Mesendoderm (in vitro differentiated cells): ENCODE data around the gene PIGQ.

ENCODE experiments used
- DNase-seq: peaks from one replicate; pipeline ENCODE4 v3.0.0; 2013
- H2AK5ac ChIP-seq: 2 replicates; pipeline ENCODE4 v1.6.1; 2013; ENCODE audit warnings: low read length, inconsistent platforms
- H2BK120ac ChIP-seq: 2 replicates; pipeline ENCODE4 v1.6.1; 2013; ENCODE audit warnings: low read depth, mild to moderate bottlenecking, low read length, moderate library complexity, mixed read lengths
- H2BK15ac ChIP-seq: replicated peaks from 2 replicates; pipeline ENCODE4 v1.6.1; 2013; ENCODE audit warnings: low read depth, mild to moderate bottlenecking, moderate library complexity
- H2BK5ac ChIP-seq: 2 replicates; pipeline ENCODE4 v1.6.1; 2013; ENCODE audit warnings: low read length, inconsistent platforms
- H3K18ac ChIP-seq: 2 replicates; pipeline ENCODE4 v1.6.1; 2013; ENCODE audit warnings: mild to moderate bottlenecking, low read length, mixed read lengths
- H3K23ac ChIP-seq: one replicate; pipeline ENCODE4 v1.6.1; 2013; ENCODE audit warnings: low read length
- H3K27ac ChIP-seq: 2 replicates; pipeline ENCODE4 v1.5.1; 2013; ENCODE audit warnings: low read depth, mild to moderate bottlenecking, inconsistent platforms, low read length, moderate library complexity
- H3K27me3 ChIP-seq: 2 replicates; pipeline ENCODE4 v1.6.1; 2013; ENCODE audit warnings: low read length, control low read depth, mild to moderate bottlenecking, inconsistent platforms; ENCODE audit not compliant: insufficient read depth, poor library complexity
- H3K36me3 ChIP-seq: 2 replicates; pipeline ENCODE4 v1.6.1; 2013; ENCODE audit warnings: low read length, inconsistent platforms; ENCODE audit not compliant: control insufficient read depth, insufficient read depth
- H3K4ac ChIP-seq: one replicate; pipeline ENCODE4 v1.6.1; 2013; ENCODE audit warnings: low read depth, mild to moderate bottlenecking, low read length, moderate library complexity
- H3K4me1 ChIP-seq: 2 replicates; pipeline ENCODE4 v1.6.1; 2013; ENCODE audit warnings: low read depth, low read length, inconsistent platforms; ENCODE audit not compliant: control insufficient read depth
- H3K4me2 ChIP-seq: 2 replicates; pipeline ENCODE4 v1.6.1; 2013; ENCODE audit warnings: low read length
- H3K4me3 ChIP-seq: 2 replicates; pipeline ENCODE4 v1.5.1; 2013; ENCODE audit warnings: mild to moderate bottlenecking, low read length
- H3K56ac ChIP-seq: one replicate; pipeline ENCODE4 v1.6.1; 2013; ENCODE audit warnings: low read length
- H3K79me1 ChIP-seq: 2 replicates; pipeline ENCODE4 v1.6.1; 2013; ENCODE audit warnings: low read length, inconsistent platforms
- H3K79me2 ChIP-seq: 2 replicates; pipeline ENCODE4 v1.6.1; 2013; ENCODE audit warnings: mild to moderate bottlenecking, low read length; ENCODE audit not compliant: control insufficient read depth, insufficient read depth
- H3K9ac ChIP-seq: 2 replicates; pipeline ENCODE4 v1.6.1; 2013; ENCODE audit warnings: low read length, inconsistent platforms
- H4K5ac ChIP-seq: one replicate; pipeline ENCODE4 v1.6.1; 2013; ENCODE audit warnings: low read length
- H4K8ac ChIP-seq: one replicate; pipeline ENCODE4 v1.6.1; 2013; ENCODE audit warnings: low read depth, mild to moderate bottlenecking, control low read depth, low read length, moderate library complexity
- WGBS: extraction: QIAGEN DNeasy Blood & Tissue Kit; methylation state at CpG from one replicate; pipeline ENCODE4 v1.1.7; 2013; ENCODE audit warnings: low lambda C conversion rate, missing lambda C conversion rate; ENCODE audit not compliant: insufficient coverage; ENCODE audit errors: extremely low coverage; 5-methylcytosine and 5-hydroxymethylcytosine counted together

Gene PIGQ

DNA sequence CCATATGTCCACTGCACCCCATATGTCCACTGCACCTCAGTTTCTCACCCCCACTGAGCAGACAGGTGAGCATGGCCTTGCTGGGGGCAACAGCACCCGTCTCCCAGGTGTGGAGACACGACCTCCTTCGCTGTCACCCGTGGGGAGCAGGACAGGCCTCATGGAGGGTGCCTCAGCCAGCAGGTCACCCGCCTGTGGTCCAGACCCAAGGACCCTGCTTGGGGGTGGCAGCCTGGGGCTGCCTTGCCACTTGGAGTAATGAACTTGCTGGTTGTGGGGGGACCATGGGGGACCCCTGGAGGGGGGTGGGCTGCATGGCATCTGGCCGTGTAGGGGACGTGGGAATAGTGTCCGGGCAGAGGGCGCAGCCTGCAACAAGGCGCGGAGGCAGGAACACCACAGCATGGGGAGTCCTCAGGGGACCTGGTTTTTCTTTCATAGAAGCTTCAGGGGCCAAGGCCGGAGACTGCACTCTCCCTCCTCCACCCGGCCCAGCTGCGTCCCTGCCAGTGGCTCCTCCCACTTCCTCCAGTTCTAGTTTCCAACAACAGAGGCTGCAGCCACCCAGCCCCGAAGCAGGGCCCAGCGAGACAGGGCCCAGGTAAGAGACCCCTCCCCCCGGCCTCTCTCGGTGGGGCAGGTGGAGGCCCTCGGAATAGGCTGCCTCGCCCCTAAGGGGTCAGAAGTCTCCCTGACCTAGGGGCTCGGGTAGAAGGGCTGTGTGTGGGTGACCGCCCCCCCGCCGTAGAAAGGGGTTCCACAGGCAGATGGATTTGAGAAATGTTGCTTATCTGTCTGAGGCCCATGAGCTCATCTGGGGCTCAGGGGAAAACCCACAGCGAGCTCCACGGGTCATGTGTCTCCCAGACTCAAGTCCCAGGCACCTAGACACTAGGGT is 3.0 kb upstream of the PIGQ start, which contains the start of gene NHLRC4:
Gene NHLRC4 (plus strand): TSS at position 531 of the 898 bp plus-strand sequence. CDS start 1,043 bp downstream, outside the sequence.
- H3K9ac ChIP-seq, result peak within 1 kb of the TSS; percentile 1
- H3K79me2 ChIP-seq, result peaks cover 6% of the 10 kb centered on the region
- no peak within 1 kb of the TSS for H4K8ac ChIP-seq
- H3K4ac ChIP-seq, result peak within 1 kb of the TSS; percentile 29
- no peak within 1 kb of the TSS for H2BK120ac ChIP-seq
- H3K56ac ChIP-seq, result peak within 1 kb of the TSS; percentile 56
- no peak within 1 kb of the TSS for H3K4me3 ChIP-seq
- no peaks in the 10 kb centered on the region for H3K36me3 ChIP-seq
- no peak within 1 kb of the TSS for H4K5ac ChIP-seq
- no peak within 1 kb of the TSS for H3K18ac ChIP-seq
- no peak within 1 kb of the TSS for H2BK5ac ChIP-seq
- H3K23ac ChIP-seq, result no peak within 1 kb of the TSS
- no peak within 1 kb of the TSS for H2BK15ac ChIP-seq
- no peak within 1 kb of the TSS for H3K4me2 ChIP-seq
- peaks cover 1% of the 10 kb centered on the region for H3K79me1 ChIP-seq
- H2AK5ac ChIP-seq, result no peak within 1 kb of the TSS
- H3K4me1 ChIP-seq, result peaks cover 4% of the 10 kb centered on the region
- WGBS, result no CpG with 5 or more reads among the region's 26 CpGs
- H3K27me3 ChIP-seq, result no peaks in the 10 kb centered on the region
- peak; percentile 76 for DNase-seq
- no peak within 1 kb of the TSS for H3K27ac ChIP-seq

DNA sequence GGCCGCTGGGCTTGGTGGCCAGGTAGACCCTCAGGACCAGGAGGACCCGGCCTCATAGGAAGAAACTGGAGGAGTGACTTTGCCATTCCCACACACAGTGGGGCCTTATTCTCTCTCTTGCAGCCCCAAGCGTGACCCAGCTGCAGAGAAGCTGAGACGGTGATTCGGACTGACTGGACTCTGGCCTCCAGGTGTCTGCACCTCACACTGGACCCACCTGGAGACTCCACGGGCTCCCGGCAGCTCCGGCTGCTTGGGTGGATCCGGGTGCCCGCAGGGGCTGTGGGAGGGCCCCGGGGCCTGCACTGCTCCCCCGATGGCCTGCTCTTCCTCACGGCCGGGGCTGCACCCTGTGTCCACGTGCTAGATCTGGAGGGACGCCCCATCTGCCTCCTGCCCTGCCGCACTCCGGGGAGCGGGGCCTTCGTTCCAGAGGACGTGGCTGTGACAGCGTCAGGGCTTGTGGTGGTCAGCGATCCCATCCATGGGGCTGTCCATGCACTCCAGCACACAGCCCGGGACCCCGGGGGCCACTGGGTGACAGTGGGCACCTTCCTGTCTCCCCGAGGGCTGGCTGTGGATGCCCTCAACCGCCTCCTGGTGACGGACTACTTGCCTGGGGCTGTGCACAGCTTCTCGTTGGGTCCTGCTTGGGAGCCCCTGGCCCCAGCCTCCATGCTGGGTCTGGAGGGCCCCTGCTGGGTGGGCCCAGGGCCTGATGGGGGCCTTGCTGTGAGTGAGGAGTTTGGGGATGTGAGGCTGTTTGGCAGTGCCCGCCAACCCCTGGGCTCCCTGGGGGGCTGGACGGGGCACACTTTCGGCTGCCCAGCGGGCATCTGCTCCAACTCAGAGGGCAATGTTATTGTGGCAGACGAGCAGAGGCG is 2.2 kb upstream of the PIGQ start:
- no peak overlapping the region for H3K56ac ChIP-seq
- no peak overlapping the region for H2BK120ac ChIP-seq
- no peak overlapping the region for H4K8ac ChIP-seq
- H3K9ac ChIP-seq, result no peak overlapping the region
- H3K79me2 ChIP-seq, result peaks cover 6% of the 10 kb centered on the region
- H3K23ac ChIP-seq, result no peak overlapping the region
- H3K4me1 ChIP-seq, result peaks cover 4% of the 10 kb centered on the region
- no peaks in the 10 kb centered on the region for H3K36me3 ChIP-seq
- no peak overlapping the region for H3K4me2 ChIP-seq
- H3K27me3 ChIP-seq, result no peaks in the 10 kb centered on the region
- H2BK5ac ChIP-seq, result no peak overlapping the region
- H3K4ac ChIP-seq, result no peak overlapping the region
- H3K18ac ChIP-seq, result no peak overlapping the region
- no CpG with 5 or more reads among the region's 35 CpGs for WGBS
- no peak overlapping the region for H4K5ac ChIP-seq
- H3K27ac ChIP-seq, result no peak overlapping the region
- H3K4me3 ChIP-seq, result no peak overlapping the region
- DNase-seq, result no peak
- no peak overlapping the region for H2AK5ac ChIP-seq
- peaks cover 4% of the 10 kb centered on the region for H3K79me1 ChIP-seq
- H2BK15ac ChIP-seq, result no peak overlapping the region

DNA sequence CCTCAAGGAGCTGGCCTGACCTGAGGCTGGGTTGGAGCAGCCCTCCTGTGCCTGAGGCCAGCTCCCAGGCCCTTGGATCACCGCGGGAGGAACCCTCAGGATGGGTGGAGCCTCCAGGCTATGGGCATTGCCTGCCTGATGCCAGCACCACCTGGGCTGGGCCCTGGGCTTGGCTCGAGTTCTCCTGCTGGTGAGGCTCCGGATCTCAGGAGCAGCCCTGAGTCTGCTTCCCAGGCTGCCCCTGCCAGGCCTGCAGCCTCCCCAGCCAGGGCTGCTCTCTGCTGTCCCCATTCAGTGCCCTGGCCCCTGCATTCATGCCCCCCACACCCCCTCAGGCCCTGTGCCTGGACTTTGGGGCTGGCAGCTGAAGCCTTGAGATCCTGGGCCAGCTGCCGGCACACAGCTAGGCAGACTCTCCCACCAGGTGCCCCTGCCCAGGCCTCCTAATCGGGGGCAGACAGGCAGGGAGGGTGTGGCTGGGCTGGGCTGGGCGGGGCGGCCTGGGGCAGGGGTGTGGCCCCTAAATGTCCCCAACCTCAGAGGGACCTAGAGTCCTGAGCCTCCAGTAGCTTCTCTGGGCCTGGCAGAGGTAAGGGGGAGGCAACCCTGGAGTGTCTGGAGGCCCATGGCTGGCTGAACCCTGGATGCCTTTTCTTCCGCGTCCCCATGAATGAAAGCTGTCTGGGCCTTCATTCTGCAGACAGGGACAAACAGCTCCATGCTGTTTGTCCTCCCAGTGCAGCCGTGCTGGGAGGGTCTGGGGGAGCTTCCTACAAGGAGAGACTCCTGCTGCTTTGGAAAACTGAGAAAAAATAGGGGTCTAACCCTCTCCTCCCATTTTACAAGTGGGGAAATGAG is 1.1 kb upstream of the PIGQ start:
- no peak overlapping the region for H2BK15ac ChIP-seq
- H3K18ac ChIP-seq, result no peak overlapping the region
- no CpG with 5 or more reads among the region's 11 CpGs for WGBS
- peak overlapping the region; percentile 55 for H3K4me2 ChIP-seq
- H3K79me1 ChIP-seq, result peaks cover 4% of the 10 kb centered on the region
- DNase-seq, result no peak
- peak overlapping the region; percentile 79 for H3K9ac ChIP-seq
- H4K5ac ChIP-seq, result no peak overlapping the region
- H3K27me3 ChIP-seq, result no peaks in the 10 kb centered on the region
- peaks cover 4% of the 10 kb centered on the region for H3K4me1 ChIP-seq
- H3K4ac ChIP-seq, result no peak overlapping the region
- H3K23ac ChIP-seq, result no peak overlapping the region
- no peak overlapping the region for H2AK5ac ChIP-seq
- H3K79me2 ChIP-seq, result peaks cover 6% of the 10 kb centered on the region
- no peak overlapping the region for H3K27ac ChIP-seq
- no peaks in the 10 kb centered on the region for H3K36me3 ChIP-seq
- peak overlapping the region; percentile 30 for H4K8ac ChIP-seq
- H2BK120ac ChIP-seq, result no peak overlapping the region
- peak overlapping the region; percentile 91 for H3K56ac ChIP-seq
- H3K4me3 ChIP-seq, result no peak overlapping the region
- no peak overlapping the region for H2BK5ac ChIP-seq

DNA sequence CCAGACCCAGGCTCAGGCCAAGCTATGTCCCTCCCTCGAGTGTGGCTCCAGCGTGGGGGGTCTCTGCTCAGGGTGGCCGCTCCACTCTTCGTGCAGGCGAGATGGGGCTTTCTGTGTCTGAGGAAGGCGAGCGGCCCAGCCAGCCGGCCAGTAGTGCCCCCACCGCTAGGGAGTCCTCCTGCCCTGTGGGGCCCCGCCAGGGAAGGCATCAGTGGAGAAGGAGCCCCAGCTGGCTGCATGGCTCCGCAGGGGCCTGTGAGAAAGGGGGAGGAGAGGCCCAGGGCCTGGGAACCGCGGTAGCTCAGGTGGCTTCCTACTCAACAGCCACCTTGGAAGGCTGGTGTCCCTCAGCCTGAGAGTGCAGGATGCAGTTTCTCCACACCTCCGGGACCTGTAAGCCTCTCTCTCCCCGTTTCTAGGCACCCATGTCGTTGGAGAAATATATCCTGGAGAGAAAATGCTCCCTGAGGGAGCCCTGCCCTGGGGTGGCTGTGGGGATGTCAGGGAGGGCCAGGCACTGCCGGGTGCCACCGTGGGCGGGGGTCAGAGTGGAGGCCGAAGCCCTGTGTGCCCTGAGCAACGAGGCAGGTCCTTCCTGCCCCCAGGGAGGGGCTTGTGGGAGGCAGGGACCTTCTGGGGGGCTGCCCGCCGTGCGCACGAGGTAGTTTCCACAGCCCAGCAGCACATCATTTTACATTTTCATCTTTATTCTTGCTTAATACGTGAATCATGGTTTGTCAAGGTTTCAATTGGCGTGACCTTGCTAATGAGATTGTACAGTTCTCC is 3.3 kb downstream of the PIGQ start:
- H2BK120ac ChIP-seq, result no peak overlapping the region
- peaks cover 4% of the 10 kb centered on the region for H3K79me1 ChIP-seq
- no peak overlapping the region for H3K56ac ChIP-seq
- H3K4me2 ChIP-seq, result no peak overlapping the region
- H2BK5ac ChIP-seq, result no peak overlapping the region
- H3K23ac ChIP-seq, result no peak overlapping the region
- H3K18ac ChIP-seq, result no peak overlapping the region
- peaks cover 2% of the 10 kb centered on the region for H3K4me1 ChIP-seq
- no peak for DNase-seq
- no peak overlapping the region for H3K27ac ChIP-seq
- H3K79me2 ChIP-seq, result peaks cover 6% of the 10 kb centered on the region
- H4K8ac ChIP-seq, result no peak overlapping the region
- H2BK15ac ChIP-seq, result no peak overlapping the region
- no peaks in the 10 kb centered on the region for H3K27me3 ChIP-seq
- H4K5ac ChIP-seq, result no peak overlapping the region
- no peaks in the 10 kb centered on the region for H3K36me3 ChIP-seq
- no CpG with 5 or more reads among the region's 27 CpGs for WGBS
- no peak overlapping the region for H2AK5ac ChIP-seq
- H3K4me3 ChIP-seq, result no peak overlapping the region
- no peak overlapping the region for H3K9ac ChIP-seq
- H3K4ac ChIP-seq, result no peak overlapping the region
